Measurements from ENCODE around the gene OR7C2.

OR7C2 gene

GRCh38 chr19:14941189-14941588 lies at the start of gene OR7C2:
Gene OR7C2 (plus strand): TSS chr19:14941489. CDS start chr19:14941489, 0 bp downstream.
- no peak for DNase-seq (ENCODE audit: low read depth, low spot score)
- no peak within 1 kb of the TSS for H3K4me3 ChIP-seq (ENCODE audit: low read depth, low read length)
- POLR2A ChIA-PET = no interaction called here
- TF ChIP-seq, protein P1, sequence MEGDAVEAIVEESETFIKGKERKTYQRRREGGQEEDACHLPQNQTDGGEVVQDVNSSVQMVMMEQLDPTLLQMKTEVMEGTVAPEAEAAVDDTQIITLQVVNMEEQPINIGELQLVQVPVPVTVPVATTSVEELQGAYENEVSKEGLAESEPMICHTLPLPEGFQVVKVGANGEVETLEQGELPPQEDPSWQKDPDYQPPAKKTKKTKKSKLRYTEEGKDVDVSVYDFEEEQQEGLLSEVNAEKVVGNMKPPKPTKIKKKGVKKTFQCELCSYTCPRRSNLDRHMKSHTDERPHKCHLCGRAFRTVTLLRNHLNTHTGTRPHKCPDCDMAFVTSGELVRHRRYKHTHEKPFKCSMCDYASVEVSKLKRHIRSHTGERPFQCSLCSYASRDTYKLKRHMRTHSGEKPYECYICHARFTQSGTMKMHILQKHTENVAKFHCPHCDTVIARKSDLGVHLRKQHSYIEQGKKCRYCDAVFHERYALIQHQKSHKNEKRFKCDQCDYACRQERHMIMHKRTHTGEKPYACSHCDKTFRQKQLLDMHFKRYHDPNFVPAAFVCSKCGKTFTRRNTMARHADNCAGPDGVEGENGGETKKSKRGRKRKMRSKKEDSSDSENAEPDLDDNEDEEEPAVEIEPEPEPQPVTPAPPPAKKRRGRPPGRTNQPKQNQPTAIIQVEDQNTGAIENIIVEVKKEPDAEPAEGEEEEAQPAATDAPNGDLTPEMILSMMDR (IDR thresholded peaks at IDR 0.05; ENCODE audit: insufficient read depth, low read length, missing control alignments) = no peak
- CTCF ChIA-PET = no interaction called here

- TF ChIP-seq, protein P1 (IDR thresholded peaks at IDR 0.05; ENCODE audit: insufficient read depth, low read length, missing control alignments) = no peak
- no peak for DNase-seq (ENCODE audit: low read depth, low spot score)
- H3K4me3 ChIP-seq (ENCODE audit: low read depth, low read length) = no peak overlapping the region
- CTCF ChIA-PET = no interaction called here
- POLR2A ChIA-PET = no interaction called here
Measured at GRCh38 chr19:14901675-14902260, 39.5 kb upstream of the OR7C2 start.

DNA sequence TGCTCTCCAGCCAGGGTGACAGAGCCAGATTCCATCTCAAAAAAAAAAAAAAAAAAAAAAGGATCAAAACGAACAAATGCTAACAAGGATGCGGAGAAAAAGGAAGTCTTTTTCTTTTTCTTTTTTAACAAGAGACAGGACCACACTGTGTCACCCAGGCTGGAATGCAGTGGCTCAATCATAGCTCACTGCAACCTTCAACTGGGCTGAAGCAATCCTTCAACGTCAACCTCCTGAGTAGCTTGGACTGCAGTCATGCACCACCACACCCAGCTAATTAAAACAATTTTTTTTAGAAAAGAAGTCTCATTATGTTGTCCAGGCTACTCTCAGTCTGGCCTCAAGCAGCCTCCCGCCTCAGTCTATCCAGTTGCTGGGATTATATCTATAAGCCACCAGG lies 34.6 kb upstream of the OR7C2 start:
- DNase-seq (ENCODE audit: low read depth, low spot score) = no peak
- TF ChIP-seq, protein P1 (IDR thresholded peaks at IDR 0.05; ENCODE audit: insufficient read depth, low read length, missing control alignments) = no peak
- H3K4me3 ChIP-seq (ENCODE audit: low read depth, low read length) = no peak overlapping the region
- POLR2A ChIA-PET = no interaction called here
- CTCF ChIA-PET = no interaction called here

DNA sequence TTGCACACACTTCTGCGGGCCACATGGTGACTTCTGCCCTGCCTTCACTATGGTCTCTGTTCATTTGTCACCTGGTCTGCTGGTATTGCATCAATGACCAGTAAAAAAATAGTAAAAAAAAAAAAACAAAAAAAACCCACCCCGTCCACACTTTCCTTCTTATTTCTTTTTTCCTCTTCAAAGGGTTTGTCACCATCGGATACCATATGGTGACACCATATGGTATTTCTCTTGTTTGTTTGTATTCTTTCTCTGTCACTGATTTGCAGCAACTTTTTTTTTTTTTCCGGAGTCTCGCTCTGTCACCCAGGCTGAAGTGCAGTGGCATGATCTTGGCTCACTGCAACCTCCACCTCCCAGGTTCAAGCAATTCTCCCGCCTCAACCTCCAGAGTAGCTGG lies 26.2 kb upstream of the OR7C2 start:
- POLR2A ChIA-PET = no interaction called here
- CTCF ChIA-PET = no interaction called here
- no peak for DNase-seq (ENCODE audit: low read depth, low spot score)

GRCh38 chr19:14916848-14917247 lies 24.4 kb upstream of the OR7C2 start:
- H3K4me3 ChIP-seq (ENCODE audit: low read depth, low read length) = no peak overlapping the region
- CTCF ChIA-PET = no interaction called here
- DNase-seq (ENCODE audit: low read depth, low spot score) = no peak
- TF ChIP-seq, protein P1 (IDR thresholded peaks at IDR 0.05; ENCODE audit: insufficient read depth, low read length, missing control alignments) = no peak
- POLR2A ChIA-PET = no interaction called here

More for the DNA sequence above, 26.2 kb upstream of the OR7C2 start:
- TF ChIP-seq, protein P1 (IDR thresholded peaks at IDR 0.05; ENCODE audit: insufficient read depth, low read length, missing control alignments) = no peak
- no peak overlapping the region for H3K4me3 ChIP-seq (ENCODE audit: low read depth, low read length)

DNA sequence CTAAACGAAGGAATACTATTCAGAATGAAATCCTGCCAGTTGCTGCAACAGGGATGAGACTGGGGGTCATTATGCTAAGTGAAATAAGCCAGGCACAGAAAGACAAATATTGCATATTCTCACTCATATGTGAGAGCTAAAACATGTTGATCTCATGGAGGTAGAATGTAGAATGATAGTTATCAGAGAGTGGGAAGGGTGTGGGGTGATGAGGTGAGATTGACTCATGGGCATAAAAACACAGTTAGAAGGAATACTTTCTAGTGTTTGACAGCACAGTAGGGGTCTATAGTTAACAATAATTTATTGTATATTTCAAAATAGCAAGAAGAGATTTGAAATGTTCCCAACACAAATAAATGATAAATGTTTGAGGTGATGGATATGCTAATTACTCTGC lies 7.8 kb upstream of the OR7C2 start:
- CTCF ChIA-PET = no interaction called here

More for the DNA sequence above, 7.8 kb upstream of the OR7C2 start:
- H3K4me3 ChIP-seq (ENCODE audit: low read depth, low read length) = no peak overlapping the region
- DNase-seq (ENCODE audit: low read depth, low spot score) = no peak
- TF ChIP-seq, protein P1 (IDR thresholded peaks at IDR 0.05; ENCODE audit: insufficient read depth, low read length, missing control alignments) = no peak
- POLR2A ChIA-PET = no interaction called here
